Gastrocnemius medialis (tissue), 4 donors: ENCODE data around the gene MSANTD1.

Experiments used
- POLR2A ChIP-seq, 2 donors: fragments of 450-650 bp; IDR thresholded peaks; one replicate each; pipeline ENCODE4 v1.6.1; 2017; ENCODE audit warnings: antibody characterized with exemption in 2 of 2, mild to moderate bottlenecking in 2 of 2, moderate library complexity in 2 of 2
- TF ChIP-seq, protein P1 (sequence below), 5 experiments: fragments of 450-650 bp in 3 of 5; fragments of 200-600 bp in 2 of 5; sonication (generic) in 2 of 5; IDR thresholded peaks in 4 of 5; conservative IDR thresholded peaks in 1 of 5; 1 replicate in 4 of 5; 2 replicates in 1 of 5; pipeline ENCODE4 v1.5.1; 2016 to 2019; ENCODE audit warnings: antibody characterized with exemption in 5 of 5, mild to moderate bottlenecking in 3 of 5, moderate library complexity in 3 of 5

- TF ChIP-seq, protein P1, sequence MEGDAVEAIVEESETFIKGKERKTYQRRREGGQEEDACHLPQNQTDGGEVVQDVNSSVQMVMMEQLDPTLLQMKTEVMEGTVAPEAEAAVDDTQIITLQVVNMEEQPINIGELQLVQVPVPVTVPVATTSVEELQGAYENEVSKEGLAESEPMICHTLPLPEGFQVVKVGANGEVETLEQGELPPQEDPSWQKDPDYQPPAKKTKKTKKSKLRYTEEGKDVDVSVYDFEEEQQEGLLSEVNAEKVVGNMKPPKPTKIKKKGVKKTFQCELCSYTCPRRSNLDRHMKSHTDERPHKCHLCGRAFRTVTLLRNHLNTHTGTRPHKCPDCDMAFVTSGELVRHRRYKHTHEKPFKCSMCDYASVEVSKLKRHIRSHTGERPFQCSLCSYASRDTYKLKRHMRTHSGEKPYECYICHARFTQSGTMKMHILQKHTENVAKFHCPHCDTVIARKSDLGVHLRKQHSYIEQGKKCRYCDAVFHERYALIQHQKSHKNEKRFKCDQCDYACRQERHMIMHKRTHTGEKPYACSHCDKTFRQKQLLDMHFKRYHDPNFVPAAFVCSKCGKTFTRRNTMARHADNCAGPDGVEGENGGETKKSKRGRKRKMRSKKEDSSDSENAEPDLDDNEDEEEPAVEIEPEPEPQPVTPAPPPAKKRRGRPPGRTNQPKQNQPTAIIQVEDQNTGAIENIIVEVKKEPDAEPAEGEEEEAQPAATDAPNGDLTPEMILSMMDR (IDR thresholded peaks at IDR 0.05 in 4 of 5, conservative IDR thresholded peaks at IDR 0.05 in 1 of 5), result no peak
- TF ChIP-seq POLR2A (IDR thresholded peaks at IDR 0.05), result no peak
These were observed 39.2 kb upstream of the MSANTD1 start for GRCh38 chr4:3209551-3210325.
